HG03045 (cell line): ENCODE results near the gene PPP1R13B.

ENCODE experiments used
- ATAC-seq: cut with Tn5 transposase; IDR thresholded peaks from one replicate; pipeline ENCODE4 v1.9.1; 2021; ENCODE audit warnings: mild to moderate bottlenecking, moderate library complexity; ENCODE audit not compliant: unreplicated experiment

Gene PPP1R13B

GRCh38 chr14:103880348-103881267 lies 33.2 kb upstream of the PPP1R13B start:
- no peak for ATAC-seq

GRCh38 chr14:103879570-103880347 lies 32.4 kb upstream of the PPP1R13B start:
- no peak for ATAC-seq

GRCh38 chr14:103879118-103879569 lies 31.8 kb upstream of the PPP1R13B start:
- no peak for ATAC-seq

GRCh38 chr14:103878180-103878579 lies 30.8 kb upstream of the PPP1R13B start:
- no peak for ATAC-seq

GRCh38 chr14:103875010-103875409 lies 27.6 kb upstream of the PPP1R13B start:
- no peak for ATAC-seq

GRCh38 chr14:103872481-103873113 lies 25.2 kb upstream of the PPP1R13B start:
- peak; percentile 10 for ATAC-seq

- peak; percentile 76 for ATAC-seq
Observed at GRCh38 chr14:103871596-103872480, 24.5 kb upstream of the PPP1R13B start.

GRCh38 chr14:103870891-103871595 lies 23.7 kb upstream of the PPP1R13B start:
- ATAC-seq, result no peak

GRCh38 chr14:103870144-103870876 lies 22.9 kb upstream of the PPP1R13B start:
- ATAC-seq, result no peak

- ATAC-seq, result no peak
Observed at GRCh38 chr14:103869406-103870143, 22.2 kb upstream of the PPP1R13B start.

GRCh38 chr14:103868242-103868897 lies 21.0 kb upstream of the PPP1R13B start:
- ATAC-seq, result no peak

- ATAC-seq, result no peak
Observed at GRCh38 chr14:103867523-103867953, 20.2 kb upstream of the PPP1R13B start.

- ATAC-seq, result no peak
Observed at GRCh38 chr14:103867020-103867419, 19.6 kb upstream of the PPP1R13B start.

- ATAC-seq, result no peak
Observed at GRCh38 chr14:103863245-103863644, 15.9 kb upstream of the PPP1R13B start.

- no peak for ATAC-seq
Observed at GRCh38 chr14:103862393-103862782, 15.0 kb upstream of the PPP1R13B start.

GRCh38 chr14:103861413-103862392 lies 14.3 kb upstream of the PPP1R13B start:
- no peak for ATAC-seq
